GM06990 (cell line): Measurements from ENCODE around the gene KCNIP4.

ENCODE experiments used
- DNase-seq: peaks from one replicate; pipeline ENCODE4 v3.0.0-alpha.2; 2011; ENCODE audit not compliant: insufficient read length; ENCODE audit errors: extremely low read depth
- H3K27me3 ChIP-seq: replicated peaks from 2 replicates; pipeline ENCODE4 v1.6.0; 2011; ENCODE audit warnings: low read length; ENCODE audit not compliant: control insufficient read depth, insufficient read depth
- H3K36me3 ChIP-seq: 2 replicates; pipeline ENCODE4 v1.5.1; 2011; ENCODE audit warnings: low read length; ENCODE audit not compliant: control insufficient read depth, insufficient read depth
- H3K4me3 ChIP-seq: replicated peaks from 2 replicates; pipeline ENCODE4 v1.5.1; 2011; ENCODE audit warnings: low read depth, mild to moderate bottlenecking, control low read depth, low read length
- CTCF ChIP-seq: IDR thresholded peaks from 2 replicates; pipeline ENCODE4 v1.5.1; 2011; ENCODE audit warnings: low read length, control low read depth, mild to moderate bottlenecking, inconsistent platforms; ENCODE audit not compliant: insufficient read depth, poor library complexity, severe bottlenecking

The KCNIP4 gene

GRCh38 chr4:21882051-21882839, 66.3 kb downstream of the KCNIP4 start:
- H3K27me3 ChIP-seq: no peaks in the 10 kb centered on the region
- no peak for DNase-seq
- no peaks in the 10 kb centered on the region for H3K36me3 ChIP-seq
- H3K4me3 ChIP-seq: no peak overlapping the region
- no peak for TF ChIP-seq CTCF

GRCh38 chr4:21879187-21879586, 69.4 kb downstream of the KCNIP4 start:
- H3K27me3 ChIP-seq: no peaks in the 10 kb centered on the region
- no peak for TF ChIP-seq CTCF
- no peak overlapping the region for H3K4me3 ChIP-seq
- DNase-seq: no peak
- H3K36me3 ChIP-seq: no peaks in the 10 kb centered on the region

GRCh38 chr4:21876711-21877110, 71.9 kb downstream of the KCNIP4 start:
- Histone ChIP-seq H3K4me3 (no peak overlapping the region), H3K27me3 (no peaks in the 10 kb centered on the region), H3K36me3 (no peaks in the 10 kb centered on the region)
- TF ChIP-seq CTCF: no peak
- no peak for DNase-seq

- Histone ChIP-seq H3K27me3 (no peaks in the 10 kb centered on the region), H3K4me3 (no peak overlapping the region), H3K36me3 (no peaks in the 10 kb centered on the region)
- DNase-seq: no peak
- TF ChIP-seq CTCF: no peak
These were observed 75.4 kb downstream of the KCNIP4 start for GRCh38 chr4:21873145-21873544.

- no peak for TF ChIP-seq CTCF
- Histone ChIP-seq H3K4me3 (no peak overlapping the region), H3K36me3 (no peaks in the 10 kb centered on the region), H3K27me3 (no peaks in the 10 kb centered on the region)
- DNase-seq: no peak
These were observed 76.5 kb downstream of the KCNIP4 start for GRCh38 chr4:21872101-21872500.
